HEK293 (cell line): ENCODE measurements around the gene ANAPC2.

Source experiments
- CTCF ChIP-seq: fragments of 450-650 bp; formaldehyde crosslinking; IDR thresholded peaks from 2 replicates; pipeline ENCODE4 v1.5.1; 2016; ENCODE audit warnings: missing biosample characterization, missing genetic modification characterization
- PRDM1 ChIP-seq: fragments of 450-650 bp; formaldehyde crosslinking; IDR thresholded peaks from 2 replicates; pipeline ENCODE4; 2016; ENCODE audit warnings: missing biosample characterization, missing genetic modification characterization
- REPIN1 ChIP-seq: fragments of 450-650 bp; formaldehyde crosslinking; IDR thresholded peaks from 2 replicates; pipeline ENCODE4 v1.5.1; 2017; ENCODE audit warnings: missing biosample characterization, missing genetic modification characterization, low read depth
- ZBTB1 ChIP-seq: fragments of 450-650 bp; formaldehyde crosslinking; IDR thresholded peaks from 2 replicates; pipeline ENCODE4 v1.5.1; 2016; ENCODE audit warnings: missing biosample characterization, missing genetic modification characterization
- ZBTB10 ChIP-seq: fragments of 450-650 bp; formaldehyde crosslinking; IDR thresholded peaks from 2 replicates; pipeline ENCODE4 v1.5.1; 2016; ENCODE audit warnings: missing biosample characterization, missing genetic modification characterization
- ZNF184 ChIP-seq: fragments of 450-650 bp; IDR thresholded peaks from 2 replicates; pipeline ENCODE4 v1.5.1; 2018; ENCODE audit warnings: missing biosample characterization, mild to moderate bottlenecking, missing genetic modification characterization
- ZNF202 ChIP-seq: fragments of 450-650 bp; formaldehyde crosslinking; IDR thresholded peaks from 2 replicates; pipeline ENCODE4 v1.5.1; 2016; ENCODE audit warnings: missing biosample characterization, missing genetic modification characterization, borderline replicate concordance
- ZNF26 ChIP-seq: fragments of 450-650 bp; formaldehyde crosslinking; IDR thresholded peaks from 2 replicates; pipeline ENCODE4 v1.5.1; 2016; ENCODE audit warnings: missing biosample characterization, missing genetic modification characterization
- ZNF274 ChIP-seq, 2 experiments: fragments of 200-500 bp in 1 of 2; fragments of 450-650 bp in 1 of 2; sonication (Bioruptor generic) in 1 of 2; formaldehyde crosslinking in 1 of 2; IDR thresholded peaks; 2 replicates each; pipeline versions ENCODE4 v1.5.1 to v1.6.1; 2014 to 2016; ENCODE audit warnings: borderline replicate concordance in 1 of 2, inconsistent platforms in 1 of 2, low read length in 1 of 2, missing biosample characterization in 1 of 2, missing genetic modification characterization in 1 of 2
- ZNF335 ChIP-seq: fragments of 450-650 bp; formaldehyde crosslinking; conservative IDR thresholded peaks from 2 replicates; pipeline ENCODE4 v1.5.1; 2016; ENCODE audit warnings: missing biosample characterization, missing genetic modification characterization
- ZNF449 ChIP-seq: fragments of 450-650 bp; formaldehyde crosslinking; IDR thresholded peaks from 2 replicates; pipeline ENCODE4 v1.5.1; 2017; ENCODE audit warnings: missing biosample characterization, mild to moderate bottlenecking, missing genetic modification characterization, moderate library complexity
- ZNF776 ChIP-seq: fragments of 450-650 bp; formaldehyde crosslinking; IDR thresholded peaks from 2 replicates; pipeline ENCODE4 v1.5.0; 2017; ENCODE audit warnings: missing biosample characterization, missing genetic modification characterization, borderline replicate concordance
- ZSCAN30 ChIP-seq: fragments of 450-650 bp; IDR thresholded peaks from 2 replicates; pipeline ENCODE4 v1.5.1; 2018; ENCODE audit warnings: missing biosample characterization, mild to moderate bottlenecking, missing genetic modification characterization, moderate library complexity

- TF ChIP-seq CTCF (tag by site-specific recombination): no peak
- TF ChIP-seq REPIN1 (tag by site-specific recombination): no peak
- TF ChIP-seq ZNF26 (tag by site-specific recombination): no peak
- TF ChIP-seq ZNF449 (tag by site-specific recombination): no peak
- TF ChIP-seq ZBTB10 (tag by site-specific recombination): no peak
- TF ChIP-seq ZSCAN30 (tag by site-specific recombination): no peak
- no peak for TF ChIP-seq ZBTB1
- TF ChIP-seq ZNF335 (tag by site-specific recombination): peak; percentile 71
- no peak for TF ChIP-seq ZNF184 (tag by site-specific recombination)
- TF ChIP-seq ZNF202: no peak
- TF ChIP-seq PRDM1 (tag by site-specific recombination): no peak
- no peak for TF ChIP-seq ZNF274 (IDR thresholded peaks at IDR 0.05; ENCODE audit: low read length)
- TF ChIP-seq ZNF274 (tag by site-specific recombination; IDR thresholded peaks at IDR 0.05; ENCODE audit: borderline replicate concordance): no peak
- no peak for TF ChIP-seq ZNF776 (tag by site-specific recombination)
Observed at GRCh38 chr9:137225699-137226331, 37.5 kb upstream of the ANAPC2 start.
